ENCODE data around the gene ZBTB7C. TPM values are rescaled to one million over a fixed set of nuclear protein-coding genes. Genes with fewer than 3 reads are reported as not detected.

ZBTB7C gene
- total RNA-seq, 1 donor from 2014 or later, result 0.06 TPM

DNA sequence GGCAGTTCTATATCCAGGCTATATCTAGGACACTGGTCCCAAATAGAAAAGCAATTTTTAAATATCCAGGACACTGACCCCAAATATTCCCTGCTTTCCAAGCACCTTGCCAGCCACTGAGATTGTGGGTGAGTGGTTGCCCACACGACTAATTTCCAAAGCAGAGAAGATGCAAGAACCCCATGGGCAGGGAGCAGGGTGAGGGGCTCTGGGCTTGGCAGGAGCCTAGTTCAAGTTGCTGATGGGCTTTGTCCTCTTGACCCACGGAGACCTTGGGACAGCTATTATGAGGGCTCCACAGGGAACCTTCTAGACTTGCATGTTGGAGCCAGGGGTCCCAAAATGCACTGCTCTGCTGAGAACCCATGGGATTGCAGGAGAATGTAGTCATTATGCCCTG lies 332.7 kb downstream of the ZBTB7C start:
- no peak for DNase-seq (ENCODE audit: extremely low read depth, low read depth, low spot score)

DNA sequence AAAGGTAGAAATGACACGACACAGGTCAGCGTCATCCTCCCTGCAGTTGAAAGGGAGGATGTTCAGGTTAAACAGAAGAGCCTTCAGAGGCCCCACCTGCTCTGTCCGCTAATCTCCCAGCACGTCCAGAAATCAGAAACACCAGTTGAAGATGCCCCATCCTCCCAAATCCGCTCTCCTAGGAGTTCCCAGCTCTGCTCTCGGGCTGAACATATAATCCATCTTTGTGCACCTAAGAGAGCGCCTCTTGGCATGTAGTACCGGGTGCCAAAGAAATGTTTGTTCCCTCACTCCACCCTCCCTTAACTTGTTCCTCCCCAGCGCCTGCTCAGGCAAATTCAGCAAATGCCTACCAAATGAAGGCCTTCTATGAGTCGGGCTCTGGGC lies 333.5 kb downstream of the ZBTB7C start:
- no peak for DNase-seq (ENCODE audit: extremely low read depth, low read depth, low spot score)

DNA sequence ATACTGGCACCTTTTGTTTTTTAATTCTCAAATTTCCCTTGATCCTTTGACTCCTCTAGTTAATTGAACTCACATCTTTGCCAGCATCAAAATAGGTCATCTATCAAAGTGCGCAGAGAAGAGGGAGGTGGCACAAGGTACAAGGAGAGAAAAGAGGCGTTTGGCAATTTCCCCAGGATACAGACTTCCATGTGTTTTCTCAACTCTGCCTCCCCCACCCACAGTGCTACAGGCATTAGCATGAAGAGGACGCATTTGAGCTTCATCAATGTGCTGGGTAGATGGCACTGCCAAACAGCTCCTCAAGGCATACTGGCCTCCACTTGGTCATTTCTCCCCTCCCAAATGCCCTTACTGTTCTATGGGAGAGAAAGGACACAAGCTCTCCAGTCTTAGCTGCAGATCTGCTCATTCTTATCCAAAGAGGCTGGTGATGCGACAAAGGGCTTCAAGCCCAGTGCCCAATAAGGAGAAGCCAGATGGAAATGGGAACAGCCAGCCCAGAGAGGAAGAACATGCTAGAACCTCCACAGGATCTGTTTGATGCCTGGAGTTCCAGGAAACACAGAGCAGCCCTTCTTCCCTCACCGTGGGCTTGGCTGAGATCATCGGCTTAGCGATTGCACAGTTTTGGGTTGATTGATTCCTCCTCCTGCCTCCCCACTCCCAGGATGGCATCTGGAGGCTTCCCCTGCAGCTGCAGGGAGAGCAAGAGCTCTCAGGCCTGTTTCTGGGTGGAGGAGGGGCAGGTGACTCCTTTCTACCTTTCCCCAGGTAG lies 334.1 kb downstream of the ZBTB7C start:
- no peak for DNase-seq (ENCODE audit: extremely low read depth, low read depth, low spot score)

DNA sequence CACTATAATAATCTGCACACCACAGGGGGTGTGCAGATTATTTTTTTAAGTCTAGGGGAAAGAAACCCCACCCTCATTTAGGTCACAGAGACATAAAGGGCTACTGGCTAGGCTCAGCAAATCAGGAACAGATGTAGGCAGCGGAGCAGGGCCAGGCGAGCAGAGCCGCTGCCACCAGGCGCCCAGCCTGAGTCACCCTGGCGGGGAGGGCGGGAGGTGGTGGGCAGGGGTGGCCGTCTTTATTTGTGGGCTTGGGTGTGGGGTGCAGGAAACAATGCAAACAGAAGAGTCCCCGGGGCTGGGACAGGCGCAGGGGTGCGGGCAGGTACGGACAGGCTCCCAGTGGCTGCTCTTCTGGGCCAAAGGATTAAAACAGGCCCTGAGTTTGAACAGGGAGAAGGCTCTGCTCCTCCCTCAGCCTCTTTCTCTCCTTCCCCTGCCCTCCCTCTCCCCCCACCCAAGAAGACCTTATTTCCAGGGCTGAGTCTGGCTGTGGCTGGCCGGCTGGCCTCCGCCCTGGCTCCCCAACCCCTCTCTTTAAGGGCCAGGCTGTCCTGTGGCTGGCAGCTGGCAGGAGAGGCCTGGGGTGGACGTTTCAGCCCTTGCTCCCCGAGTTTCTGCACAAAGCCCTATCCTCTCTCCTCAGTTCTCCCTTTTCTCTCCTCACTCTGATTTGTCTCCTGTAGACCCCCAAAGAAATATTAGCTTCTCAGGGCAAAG lies 335.8 kb downstream of the ZBTB7C start:
- DNase-seq (ENCODE audit: extremely low read depth, low read depth, low spot score), result no peak

DNA sequence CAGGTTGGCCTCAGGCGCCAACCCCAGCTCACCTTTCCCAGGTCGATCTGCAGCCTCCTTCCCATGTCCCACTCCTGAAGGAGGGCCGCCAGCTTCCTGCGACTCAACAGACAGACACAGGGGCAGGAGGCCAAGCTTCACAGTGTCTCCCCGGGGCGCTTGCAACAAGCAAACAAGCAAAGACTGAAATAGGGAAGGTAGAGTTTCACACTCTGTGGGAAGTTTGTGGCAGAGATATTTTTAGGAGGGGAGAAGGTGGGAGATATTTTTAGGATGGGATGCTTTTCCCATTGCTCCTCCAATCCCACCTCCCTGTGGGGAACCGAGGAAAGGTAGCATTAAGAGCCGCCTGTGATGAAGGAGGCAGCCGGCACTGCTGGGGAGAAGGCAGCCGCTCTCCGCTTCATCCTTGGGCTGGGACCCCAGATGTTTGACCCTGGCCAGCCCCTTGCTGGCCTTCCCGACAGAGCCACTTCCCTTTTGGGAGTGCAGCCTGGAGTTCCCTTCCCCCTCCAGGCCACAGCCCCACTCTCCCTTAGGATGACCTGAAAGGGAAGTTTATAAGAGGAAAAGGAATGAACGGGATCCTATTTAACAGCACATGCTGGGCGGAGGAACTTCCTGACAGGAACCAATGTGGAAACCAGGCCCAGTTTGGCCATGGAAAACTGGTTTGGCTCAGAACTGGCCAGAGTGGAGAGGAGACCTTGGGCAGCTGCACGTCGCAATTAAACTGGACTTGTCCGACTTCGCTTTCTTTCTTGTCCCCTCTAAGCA lies 336.6 kb downstream of the ZBTB7C start:
- no peak for DNase-seq (ENCODE audit: extremely low read depth, low read depth, low spot score)

DNA sequence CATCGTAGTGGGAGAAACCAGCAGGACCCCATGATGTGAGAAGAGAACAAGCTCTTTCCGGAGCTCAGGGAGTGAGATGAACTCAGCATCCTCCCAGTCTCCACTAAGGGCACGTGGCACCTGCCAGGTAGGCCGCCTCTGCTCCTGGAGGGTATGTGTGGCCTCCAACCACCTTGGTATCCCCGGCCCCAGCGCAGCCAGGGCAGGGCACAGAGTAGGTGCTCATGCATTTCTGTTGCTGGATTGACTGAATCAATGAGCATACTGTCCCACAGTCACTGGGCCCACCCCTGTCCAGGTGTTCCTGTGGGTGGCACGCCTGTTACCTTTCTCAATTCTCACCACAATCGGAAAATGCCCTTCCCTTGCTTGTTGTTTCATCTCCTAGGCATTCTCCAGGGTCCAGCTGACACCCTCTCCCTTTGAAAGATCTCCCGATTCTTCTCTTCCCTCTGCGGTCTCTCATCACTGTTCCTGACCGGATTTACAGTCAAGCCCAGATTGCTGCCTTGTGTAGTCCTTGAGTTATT lies 340.2 kb downstream of the ZBTB7C start:
- DNase-seq (ENCODE audit: extremely low read depth, low read depth, low spot score), result no peak

DNA sequence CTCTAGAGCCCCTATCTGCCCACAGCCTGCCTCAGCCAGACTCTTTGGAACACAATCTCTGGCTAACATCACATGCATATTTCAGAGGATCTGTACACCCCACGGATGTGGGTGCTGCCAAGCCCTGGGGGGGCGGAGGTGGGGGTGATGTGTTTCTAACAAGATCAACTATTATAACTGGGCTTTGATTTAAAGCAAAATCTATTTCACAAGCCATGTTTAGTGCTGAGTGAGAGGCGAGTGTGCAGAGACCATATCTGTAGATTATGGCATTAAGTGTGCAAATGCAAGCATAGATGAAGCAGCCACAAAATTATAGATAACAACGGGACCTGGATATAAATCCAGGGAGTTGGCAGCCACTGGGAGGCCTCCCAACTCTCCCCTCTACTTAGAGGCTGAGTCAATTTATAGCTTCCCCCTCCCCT lies 342.9 kb downstream of the ZBTB7C start:
- DNase-seq (ENCODE audit: extremely low read depth, low read depth, low spot score), result no peak

DNA sequence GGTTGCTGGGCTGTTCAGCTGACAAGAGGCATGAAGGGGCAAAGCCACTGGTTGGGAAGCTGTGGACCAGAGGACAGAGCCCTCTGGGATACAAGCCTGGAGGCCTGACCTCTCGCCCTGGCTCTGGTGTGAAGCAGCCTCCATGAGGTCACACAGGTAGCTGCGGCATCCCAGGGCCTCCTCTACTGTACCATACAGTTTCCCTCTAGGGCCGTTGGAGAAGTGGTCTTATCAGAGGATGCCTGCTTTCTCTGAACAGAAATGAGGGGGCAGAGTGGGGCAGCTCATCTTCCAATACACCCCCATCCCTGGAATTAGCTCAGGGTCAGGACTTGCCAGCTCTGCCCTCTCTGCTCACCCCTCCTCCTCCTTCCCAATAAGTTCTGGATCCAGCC lies 343.6 kb downstream of the ZBTB7C start:
- DNase-seq (ENCODE audit: extremely low read depth, low read depth, low spot score), result no peak

DNA sequence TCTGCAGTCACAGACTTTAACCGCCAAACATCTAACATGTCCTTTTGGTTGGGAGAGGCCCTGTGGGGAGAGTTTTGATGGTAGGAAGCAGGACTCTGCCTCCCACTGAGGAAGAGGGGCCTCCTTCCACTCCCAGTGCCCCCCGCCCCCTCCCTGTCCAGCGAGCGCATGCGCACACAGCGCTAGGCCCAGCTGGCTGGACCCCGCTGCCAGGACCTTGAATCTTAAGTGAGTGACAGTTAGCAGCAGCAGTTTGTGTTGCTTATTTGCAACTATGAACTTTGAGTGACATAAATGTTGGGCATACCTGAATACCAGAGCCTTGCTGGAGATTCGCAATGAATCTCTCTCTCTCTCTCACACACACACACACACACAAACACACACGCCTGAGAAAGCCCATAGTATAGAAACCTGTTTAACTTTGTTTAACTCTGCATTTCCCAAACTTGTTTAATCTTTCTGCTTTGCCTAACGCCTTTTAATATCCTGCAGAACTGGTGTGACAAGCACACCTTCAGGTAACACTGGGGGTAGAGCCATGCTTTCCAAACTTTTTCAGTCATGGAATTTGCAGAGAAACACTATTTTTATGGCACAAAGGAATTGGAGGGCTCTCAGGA lies 344.1 kb downstream of the ZBTB7C start:
- DNase-seq (ENCODE audit: extremely low read depth, low read depth, low spot score), result no peak

DNA sequence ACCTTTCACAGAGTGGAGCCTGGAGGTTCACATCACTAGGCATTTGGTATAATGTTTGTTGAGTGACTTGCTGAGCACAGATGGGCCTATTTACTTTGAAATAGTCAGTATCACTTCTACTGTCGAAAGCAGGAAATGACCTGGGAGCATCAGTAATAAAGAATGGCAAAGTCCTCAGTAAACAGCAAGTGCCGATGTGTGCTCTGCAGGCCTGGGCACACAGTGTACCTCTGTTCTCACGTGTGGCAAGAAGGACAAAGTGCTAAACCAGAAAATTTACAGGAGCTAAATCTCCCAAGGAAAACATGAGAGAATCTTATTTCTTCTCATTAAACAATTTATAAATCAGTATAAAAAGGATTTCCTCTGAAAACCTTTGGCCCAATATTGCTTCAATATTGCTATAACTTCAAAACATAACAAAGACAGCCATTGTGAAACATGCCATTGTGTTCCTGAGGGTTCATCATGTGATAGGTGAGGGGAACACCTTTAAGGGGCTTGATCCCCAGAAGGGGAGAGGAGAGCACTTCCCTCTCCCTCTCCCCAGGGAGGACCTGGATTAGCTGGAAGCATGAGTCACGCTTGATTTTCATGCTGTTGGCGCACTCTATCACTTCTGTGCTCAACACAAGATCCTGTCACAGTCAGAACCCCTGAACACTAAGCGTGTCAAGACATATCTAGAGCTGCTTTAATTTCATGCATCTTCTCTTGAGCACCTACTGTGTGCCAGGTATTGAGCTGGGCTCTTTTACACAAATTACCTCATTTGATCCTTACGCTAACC lies 347.2 kb downstream of the ZBTB7C start:
- no peak for DNase-seq (ENCODE audit: extremely low read depth, low read depth, low spot score)

DNA sequence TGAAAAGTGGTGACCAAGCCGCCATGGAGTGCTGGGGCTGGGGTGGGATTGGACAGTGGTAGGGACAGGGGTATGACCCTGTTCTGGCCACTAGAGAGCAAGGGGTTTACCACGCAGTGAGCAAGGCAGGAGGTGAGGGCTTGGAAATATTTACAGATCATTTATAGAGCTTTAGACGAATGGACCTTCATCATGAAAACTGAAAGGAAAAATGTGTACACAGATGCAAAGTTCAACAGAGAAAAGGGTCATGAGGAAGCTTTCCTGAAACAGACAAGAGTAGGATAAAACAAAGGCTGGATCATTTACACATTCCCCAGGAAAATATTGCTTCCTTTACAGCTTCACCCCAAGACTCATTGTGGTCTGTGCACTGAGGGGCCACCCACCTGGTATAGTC lies 348.2 kb downstream of the ZBTB7C start:
- no peak for DNase-seq (ENCODE audit: extremely low read depth, low read depth, low spot score)

DNA sequence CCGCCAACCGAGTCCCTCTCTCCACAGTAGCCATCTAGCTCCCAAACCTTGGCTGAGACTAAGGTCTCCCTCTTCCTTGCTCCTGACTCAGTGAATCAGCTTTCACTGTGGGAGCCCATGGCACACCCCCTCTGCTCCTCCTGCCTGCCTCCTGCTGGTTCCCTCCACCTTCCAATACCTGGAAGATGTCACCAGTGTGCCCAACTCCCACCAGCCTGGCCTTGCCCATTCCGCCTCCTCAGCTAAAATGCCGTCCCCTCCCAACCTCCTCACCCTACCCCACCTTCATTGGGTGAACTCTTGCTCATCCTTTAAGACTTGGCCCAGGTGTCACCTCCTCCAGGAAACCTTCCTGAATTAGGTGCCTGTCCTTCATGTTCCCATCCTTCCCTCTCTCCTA lies 348.8 kb downstream of the ZBTB7C start:
- no peak for DNase-seq (ENCODE audit: extremely low read depth, low read depth, low spot score)

DNA sequence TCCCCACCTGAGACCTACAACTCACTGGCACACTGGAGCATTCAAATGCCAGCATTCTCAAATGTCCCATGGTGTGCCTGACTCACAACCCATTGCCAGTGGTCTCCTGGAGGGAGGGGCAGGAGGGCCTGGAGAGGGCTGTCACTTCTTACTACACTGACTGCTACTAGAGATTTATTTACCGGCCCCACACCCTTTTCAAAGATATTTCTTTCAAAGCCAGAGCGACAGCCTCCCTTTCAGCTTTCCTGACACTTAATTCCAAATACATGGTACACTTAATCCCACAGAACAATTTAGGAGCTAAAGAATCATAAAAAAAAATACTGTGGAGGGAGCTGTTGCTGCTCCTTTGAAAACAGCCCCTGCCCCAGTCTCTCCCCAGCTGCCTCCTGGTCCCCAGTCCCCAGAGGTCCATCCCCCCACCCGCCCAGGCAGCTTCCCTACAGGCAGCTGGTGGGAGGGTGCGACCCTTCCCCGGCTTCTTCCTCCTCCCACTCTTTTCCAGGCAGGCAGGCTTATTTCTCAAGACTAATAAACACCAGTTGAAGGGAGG lies 349.6 kb downstream of the ZBTB7C start:
- DNase-seq (ENCODE audit: extremely low read depth, low read depth, low spot score), result no peak

DNA sequence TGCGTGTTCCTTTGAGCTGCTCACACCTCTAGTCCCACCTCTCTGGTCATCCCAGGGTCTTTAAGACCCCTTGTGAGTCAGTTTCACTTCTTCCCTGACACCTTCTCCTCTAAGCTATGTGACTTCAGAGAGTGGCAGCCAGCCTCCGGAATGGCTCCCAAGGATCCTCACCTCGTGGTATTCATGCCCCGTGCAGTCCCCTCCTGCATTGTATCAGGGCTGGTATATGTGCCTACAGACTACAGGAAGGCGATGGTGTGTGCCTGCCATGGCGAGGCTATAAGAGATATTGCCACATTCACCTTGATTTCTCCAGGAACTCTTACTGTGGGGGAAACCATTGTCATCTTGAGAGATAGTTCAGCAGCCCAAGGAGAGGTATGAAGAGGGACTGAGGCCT lies 350.7 kb downstream of the ZBTB7C start:
- DNase-seq (ENCODE audit: extremely low read depth, low read depth, low spot score), result no peak

DNA sequence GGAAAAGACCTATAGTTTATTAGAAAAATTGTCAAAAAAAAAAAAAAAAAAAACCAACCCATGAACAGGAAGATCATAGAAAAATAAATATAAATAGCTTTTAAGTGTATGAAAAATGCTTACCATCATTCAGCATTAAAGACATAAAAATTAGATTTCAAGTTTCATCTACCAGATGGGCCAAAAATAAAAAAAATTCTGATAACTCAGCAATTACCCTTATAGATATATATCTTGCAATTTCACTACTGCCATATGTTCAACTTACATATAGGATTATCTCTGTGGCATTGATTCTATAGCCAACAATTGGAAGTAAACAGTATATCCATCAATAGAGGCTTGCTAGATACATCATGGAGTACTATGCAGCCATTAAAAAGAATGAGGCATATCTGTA lies 352.2 kb downstream of the ZBTB7C start:
- DNase-seq (ENCODE audit: extremely low read depth, low read depth, low spot score), result no peak

DNA sequence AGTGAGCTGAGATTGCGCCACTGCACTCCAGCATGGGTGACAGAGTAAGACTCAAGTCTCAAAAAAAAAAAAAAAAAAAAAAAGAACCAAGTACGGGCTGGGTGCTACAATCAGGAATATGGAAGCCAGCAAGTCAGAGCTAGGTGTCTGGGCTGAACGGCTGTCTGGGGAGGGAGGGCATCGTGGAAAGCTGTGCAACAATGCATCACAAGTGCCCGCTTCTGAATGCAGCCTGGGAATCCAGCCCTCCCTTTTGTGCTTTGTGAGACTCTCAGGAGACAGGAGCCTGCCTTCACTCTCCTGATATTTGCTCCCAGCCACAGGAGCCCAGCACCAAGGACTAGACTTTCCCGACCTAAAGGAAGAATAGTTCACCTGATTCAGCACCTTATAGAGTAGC lies 353.8 kb downstream of the ZBTB7C start:
- no peak for DNase-seq (ENCODE audit: extremely low read depth, low read depth, low spot score)

DNA sequence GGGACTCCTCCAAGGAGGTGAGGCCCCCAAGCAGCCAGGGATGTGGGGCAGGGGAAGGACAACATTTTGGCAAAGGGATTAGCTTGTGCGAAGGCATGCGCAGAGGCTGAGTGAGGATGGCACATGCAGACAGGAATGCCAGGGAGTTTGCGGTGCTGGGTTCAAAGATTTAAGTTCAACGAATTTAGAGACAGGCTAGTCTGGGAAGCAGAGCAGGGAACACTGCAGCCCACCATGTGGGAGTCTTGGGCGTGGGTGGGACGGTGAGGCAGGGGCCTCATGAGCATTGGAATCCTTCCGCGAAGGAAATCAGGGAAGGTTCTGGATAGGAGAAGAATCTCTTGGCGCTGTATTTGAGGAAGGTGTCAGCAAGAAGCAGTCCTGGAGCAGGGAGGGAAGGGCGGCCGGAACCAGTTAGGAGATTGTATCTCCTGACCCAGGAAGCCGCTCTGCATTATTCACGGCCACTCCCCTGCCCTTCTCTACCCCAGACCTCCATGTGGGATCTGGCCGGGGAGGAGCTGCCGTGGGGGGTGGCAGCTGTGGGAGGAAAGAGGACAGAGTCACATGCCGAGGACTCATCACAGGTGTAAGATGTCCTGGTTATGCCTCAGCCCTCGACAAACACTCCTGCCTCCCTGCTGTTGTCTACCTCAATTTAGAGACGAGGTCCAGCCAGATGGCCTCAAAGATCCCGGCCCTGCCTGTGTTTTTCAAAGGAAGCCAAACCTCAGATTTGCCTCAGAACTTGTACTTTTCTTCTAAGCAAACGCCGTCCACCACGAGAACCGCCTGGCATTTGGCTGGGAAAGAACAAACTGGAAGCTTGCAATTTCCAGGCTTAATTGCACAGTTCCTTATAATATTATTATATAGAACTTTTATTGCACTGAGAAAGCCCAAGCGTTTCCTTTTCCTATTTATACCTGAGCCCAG lies 355.0 kb downstream of the ZBTB7C start:
- no peak for DNase-seq (ENCODE audit: extremely low read depth, low read depth, low spot score)

DNA sequence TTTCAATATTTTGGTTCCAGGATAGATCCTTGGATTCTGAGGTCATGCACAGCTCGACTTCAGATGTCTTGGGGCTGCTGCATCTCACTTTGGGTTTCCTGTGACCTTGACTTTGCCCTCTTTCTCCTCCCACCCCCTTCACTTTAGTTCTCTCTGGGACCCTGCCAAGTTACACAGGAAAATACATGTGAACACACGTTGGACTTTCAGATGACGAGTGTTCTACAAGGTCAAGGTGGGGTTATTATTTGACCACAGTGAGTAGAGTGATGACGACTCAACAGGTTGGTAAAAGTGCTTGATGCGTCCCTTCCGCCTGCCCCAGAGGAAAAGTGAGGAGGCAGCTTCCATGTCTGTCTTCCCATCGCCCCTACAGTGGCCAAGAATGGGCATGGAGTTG lies 356.3 kb downstream of the ZBTB7C start:
- no peak for DNase-seq (ENCODE audit: extremely low read depth, low read depth, low spot score)
